Fibroblast of skin of back (primary cell): ENCODE measurements around the gene AKTIP.

Source experiments
- DNase-seq: peaks from one replicate; pipeline ENCODE4 v3.0.0-alpha.2; 2013

Gene AKTIP

DNA sequence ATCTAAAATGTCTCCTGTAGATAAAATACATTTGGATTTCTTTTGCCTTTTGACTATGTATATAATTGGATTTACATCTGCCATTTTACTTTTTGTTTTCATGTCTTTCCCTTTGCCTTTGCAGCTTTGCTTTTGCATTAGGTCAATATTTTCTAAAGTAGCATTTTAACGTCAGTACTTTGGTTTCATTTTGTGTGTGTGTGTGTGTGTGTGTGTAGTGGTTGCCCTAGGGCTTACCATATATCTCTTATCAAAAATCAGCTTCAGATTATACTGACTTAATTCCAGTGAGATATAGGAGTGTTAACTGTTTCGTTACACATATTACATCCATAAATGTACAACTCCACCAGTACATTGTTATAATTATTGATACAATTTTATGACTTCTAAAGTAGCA is 26.1 kb downstream of the AKTIP start:
- DNase-seq, result no peak

DNA sequence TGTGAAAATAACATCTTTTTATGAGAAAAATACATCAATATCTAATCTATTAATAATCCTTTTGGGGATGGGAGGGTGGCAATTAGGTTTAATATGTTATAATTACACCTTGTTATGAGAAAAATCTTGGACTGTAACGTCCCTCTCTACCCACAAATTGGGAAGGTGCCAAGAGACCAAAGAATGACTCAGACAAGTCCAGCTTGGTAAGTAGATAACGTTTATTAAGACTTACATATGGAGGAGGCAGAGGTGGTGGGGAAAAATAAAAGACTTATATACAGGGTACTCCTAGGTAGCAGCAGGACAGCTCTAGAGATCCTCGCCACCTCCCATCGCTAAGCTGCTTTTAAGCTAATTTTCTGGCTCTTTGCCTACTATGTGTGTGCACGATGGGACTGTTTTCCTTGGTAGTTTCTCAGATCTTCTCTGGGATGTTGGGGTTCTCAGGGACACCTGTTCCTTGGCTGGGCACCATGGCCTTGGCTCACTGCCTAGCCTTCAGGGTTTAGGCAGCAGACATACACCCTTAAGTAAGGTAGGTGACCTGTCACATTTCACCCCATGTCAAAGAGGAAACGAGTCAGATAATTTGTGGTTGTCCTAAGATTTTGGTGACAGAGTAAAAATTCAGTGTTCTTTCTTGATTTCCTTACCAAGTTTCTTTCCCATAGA is 37.3 kb downstream of the AKTIP start:
- DNase-seq, result peak; percentile 75

DNA sequence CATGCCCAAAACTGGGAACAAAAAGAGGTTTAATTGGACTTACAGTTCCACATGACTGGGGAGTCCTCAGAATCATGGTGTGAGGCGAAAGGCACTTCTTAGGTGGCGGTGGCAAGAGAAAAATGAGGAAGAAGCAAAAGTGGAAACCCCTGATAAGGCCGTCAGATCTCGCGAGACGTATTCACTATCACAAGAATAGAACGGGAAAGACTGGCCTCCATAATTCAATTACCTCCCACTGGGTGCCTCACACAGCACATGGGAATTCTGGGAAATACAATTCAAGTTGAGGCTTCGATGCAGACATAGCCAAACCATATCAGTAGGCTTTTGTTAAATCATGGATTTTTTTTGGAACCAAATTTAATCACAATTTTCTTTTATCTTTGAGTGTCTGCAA is 44.4 kb downstream of the AKTIP start:
- DNase-seq, result no peak

DNA sequence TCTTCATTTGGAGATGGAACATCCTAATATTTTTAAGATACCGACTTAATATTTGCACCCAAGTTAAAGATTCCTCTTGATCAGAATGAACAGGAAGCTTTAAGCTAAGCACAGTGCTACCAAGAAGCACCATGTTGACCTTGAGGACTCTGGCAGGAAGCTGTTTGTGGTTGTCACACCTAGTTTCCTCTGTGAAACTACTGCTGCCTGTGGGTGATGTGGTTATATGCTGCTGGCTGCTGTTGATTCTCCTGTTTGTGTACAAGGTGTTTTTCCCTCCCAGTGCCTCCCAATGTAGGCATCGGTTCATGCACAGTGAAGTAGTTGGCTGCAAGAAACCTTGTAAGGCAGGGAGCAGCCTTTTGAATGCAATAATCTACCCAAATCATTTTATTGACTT is 45.3 kb downstream of the AKTIP start:
- DNase-seq, result no peak

DNA sequence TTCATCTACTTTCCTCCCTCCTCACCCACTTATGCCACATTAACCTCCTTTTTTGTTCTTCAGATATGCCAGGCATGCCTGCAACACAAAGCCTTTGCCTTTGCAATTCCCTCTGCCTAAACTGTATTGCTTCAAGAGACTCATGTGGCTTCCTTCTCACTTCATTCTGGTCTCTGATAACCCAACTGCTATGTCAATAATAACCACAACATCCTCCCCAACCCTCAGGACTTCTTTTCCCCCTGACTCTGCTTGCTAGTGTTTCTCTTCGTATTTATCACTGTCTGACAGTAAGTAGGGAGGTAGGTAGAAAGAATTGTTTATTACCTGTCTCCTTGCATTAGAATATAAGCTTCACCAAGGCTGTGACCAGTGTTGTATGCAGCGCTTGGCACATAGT is 46.4 kb downstream of the AKTIP start:
- DNase-seq, result no peak

DNA sequence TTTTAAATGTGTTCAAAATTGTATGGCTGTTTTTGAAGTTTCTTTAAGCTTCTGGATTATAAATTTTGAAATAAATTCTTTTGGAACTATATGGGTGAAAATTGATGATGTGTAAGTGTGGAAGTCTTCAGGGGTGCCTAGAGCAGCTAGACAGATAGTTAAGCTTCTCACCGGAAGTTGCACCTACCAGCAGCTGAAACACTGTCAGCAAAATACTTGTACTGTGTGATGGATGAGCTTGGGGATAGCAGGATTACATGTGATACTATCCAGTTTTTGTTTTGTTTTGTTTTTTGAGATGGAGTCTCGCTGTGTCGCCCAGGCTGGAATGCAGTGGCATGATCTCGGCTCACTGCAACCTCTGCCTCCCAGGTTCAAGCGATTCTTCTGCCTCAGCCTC is 49.1 kb downstream of the AKTIP start:
- DNase-seq, result no peak

DNA sequence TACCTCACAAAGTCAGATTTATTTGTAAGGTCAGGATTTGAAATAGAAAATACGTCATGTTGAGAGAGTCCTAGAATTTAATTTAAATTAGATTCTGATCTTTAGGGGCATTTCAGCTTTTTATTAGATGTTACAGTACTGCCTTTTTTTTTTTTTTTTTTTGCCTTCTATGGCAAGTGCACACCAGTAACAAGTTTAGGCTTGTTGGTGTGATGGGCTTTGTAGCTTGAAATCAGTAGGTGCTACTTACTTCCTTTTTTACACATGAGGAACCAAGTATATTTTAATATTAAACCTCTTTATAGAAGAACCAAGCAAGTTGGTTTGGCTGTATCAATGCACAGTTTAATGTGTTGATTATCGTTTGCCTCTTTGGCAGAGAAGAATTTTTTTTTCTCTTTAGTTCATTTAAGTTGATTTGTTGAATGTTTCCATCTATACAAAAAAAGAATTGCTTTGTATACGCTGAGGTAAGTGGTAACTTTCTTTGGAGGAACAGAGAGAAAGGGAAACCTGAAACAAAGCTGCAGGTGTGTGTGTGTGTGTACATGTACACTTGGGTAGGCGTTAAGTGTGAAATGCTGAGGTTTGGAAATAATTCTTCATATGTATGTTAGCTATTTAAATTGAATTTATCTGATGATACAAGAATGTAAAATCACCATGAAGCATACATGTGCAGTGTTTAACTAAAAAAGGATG is 53.0 kb downstream of the AKTIP start:
- DNase-seq, result no peak

DNA sequence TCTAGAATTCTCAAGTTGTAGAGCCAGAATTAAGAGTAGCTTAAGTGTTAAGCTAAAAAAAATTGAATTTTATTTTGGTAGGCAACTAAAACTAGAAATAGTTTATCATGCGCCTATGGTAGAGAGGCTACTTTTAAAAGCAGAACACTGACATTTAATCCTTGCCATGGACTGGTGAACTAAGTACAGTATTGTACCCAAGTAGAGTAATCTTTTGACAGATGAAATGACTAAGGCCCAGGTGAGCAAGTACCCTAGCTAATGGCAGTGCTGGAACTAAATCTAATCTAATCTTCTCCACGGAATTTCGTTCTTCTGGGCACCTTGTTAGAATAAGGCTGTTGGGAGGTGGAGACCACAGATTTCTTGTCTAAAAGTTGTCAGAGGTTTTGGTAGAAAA is 56.9 kb downstream of the AKTIP start:
- no peak for DNase-seq

DNA sequence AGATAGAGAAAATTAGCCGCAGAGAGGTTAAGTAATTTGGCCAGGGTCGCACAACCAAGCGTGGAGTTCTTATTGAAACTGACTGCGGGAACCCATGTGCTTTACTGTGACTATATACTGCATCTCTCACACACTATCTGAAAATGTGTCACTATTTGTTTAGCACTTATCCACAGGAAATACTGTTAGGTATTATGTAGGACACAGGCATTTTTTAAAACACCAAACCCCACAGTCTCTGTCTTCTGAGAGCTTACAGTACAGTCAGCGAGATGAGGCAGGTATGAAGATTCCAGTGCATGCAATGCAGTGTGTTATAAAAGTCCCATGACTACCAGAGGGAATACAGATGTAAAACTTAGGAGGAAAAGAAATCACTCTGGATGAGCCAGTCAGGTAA is 57.5 kb downstream of the AKTIP start:
- no peak for DNase-seq
